Measurements from ENCODE around the gene C17orf67. TPM values are rescaled to one million over a fixed set of nuclear protein-coding genes. Genes with fewer than 3 reads are reported as not detected.

Gene C17orf67
- total RNA-seq, 1 experiment from 2014 or later, result 1.0 TPM

DNA sequence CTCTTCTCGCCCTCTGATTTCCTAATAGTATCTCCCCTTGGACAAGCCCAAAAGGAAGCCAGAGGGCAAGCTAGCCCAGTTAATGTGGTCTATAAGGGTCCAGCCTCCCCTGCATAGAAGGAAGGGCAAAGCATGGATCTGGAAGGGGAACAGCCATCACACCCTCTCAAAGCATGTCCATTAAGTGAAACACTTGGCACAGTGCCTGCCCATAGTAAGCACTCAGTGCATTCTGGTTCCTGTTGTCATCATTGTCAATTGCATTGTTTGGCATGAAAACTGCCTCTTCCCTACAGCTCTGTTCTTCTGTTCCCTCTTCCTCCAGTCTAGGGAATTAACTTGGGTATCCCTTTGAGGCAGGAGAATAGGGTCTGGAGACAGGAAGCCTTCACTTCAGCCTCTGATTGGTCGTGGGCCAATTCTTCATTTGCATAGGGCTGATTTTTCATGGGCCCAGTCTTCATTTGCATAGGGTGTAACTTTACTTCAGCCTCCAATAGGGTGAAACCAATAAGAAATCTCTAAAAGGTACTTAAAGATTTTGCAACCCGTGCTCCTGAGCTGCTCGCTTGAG is 81.4 kb downstream of the C17orf67 start:
- H3K56ac ChIP-seq (ENCODE audit: insufficient read length, low read depth, low read length), result no peak overlapping the region
- no CpG with 5 or more reads among the region's 4 CpGs for WGBS (ENCODE audit: extremely low coverage, insufficient read length, low lambda C conversion rate)
- Mint-ChIP-seq H3K4me1 (peaks cover 21 to 23% of the 10 kb centered on the region in 2 experiments), H3K9me3 (no peaks in the 10 kb centered on the region), H3K36me3 (ENCODE audit: insufficient read depth in 1 of 3, low read depth in 3 of 3) (no peaks in the 10 kb centered on the region), H3K27ac (no peak overlapping the region), H3K4me3 (no peak overlapping the region), H3K27me3 (ENCODE audit: low read depth) (peaks cover 18% of the 10 kb centered on the region)
- H3K79me1 ChIP-seq (ENCODE audit: insufficient read depth, low read depth, low read length, poor library complexity, severe bottlenecking), result no peaks in the 10 kb centered on the region
- H2BK15ac ChIP-seq (ENCODE audit: low read depth, low read length), result no peak overlapping the region
- H2BK12ac ChIP-seq (ENCODE audit: insufficient read length, low read depth, low read length), result no peak overlapping the region
- H4K5ac ChIP-seq (ENCODE audit: insufficient read length, low read depth, low read length), result no peak overlapping the region
- no peak overlapping the region for H2BK5ac ChIP-seq (ENCODE audit: insufficient read length, low read length)
- no peak overlapping the region for H3K23ac ChIP-seq (ENCODE audit: insufficient read length, low read depth, low read length)
- H2BK20ac ChIP-seq (ENCODE audit: low read depth, low read length, poor library complexity, severe bottlenecking), result no peak overlapping the region
- no peak overlapping the region for H2AFZ ChIP-seq (ENCODE audit: low read length)
- no peaks in the 10 kb centered on the region for H3K27me3 ChIP-seq (ENCODE audit: insufficient read depth, low read length)
- no peak overlapping the region for H3K4ac ChIP-seq (ENCODE audit: low read depth, low read length)
- DNase-seq, result no peak
- H3K4me2 ChIP-seq (ENCODE audit: insufficient read depth, insufficient read length, low read length), result no peak overlapping the region
- no peak overlapping the region for H3K14ac ChIP-seq (ENCODE audit: insufficient read depth, low read length)
- no peak overlapping the region for H2AK5ac ChIP-seq (ENCODE audit: insufficient read length, low read length)
- no peaks in the 10 kb centered on the region for H3K9me3 ChIP-seq (ENCODE audit: control insufficient read depth, low read depth, low read length)
- no peaks in the 10 kb centered on the region for H4K20me1 ChIP-seq (ENCODE audit: control insufficient read depth, insufficient read depth, insufficient read length)
- H3K9ac ChIP-seq (ENCODE audit: extremely low read depth, insufficient read length, low read length), result no peak overlapping the region
- H3K4me1 ChIP-seq (ENCODE audit: insufficient read depth, low read length), result 0 out of 2 replicates have a peak, but pooled peaks cover 5% of the 10 kb centered on the region
- H3K18ac ChIP-seq (ENCODE audit: insufficient read length, low read depth, low read length), result no peak overlapping the region
- H3T11ph ChIP-seq (ENCODE audit: low read length), result no peak overlapping the region
- no peaks in the 10 kb centered on the region for H3K79me2 ChIP-seq (ENCODE audit: insufficient read depth, low read length)
- H3K27ac ChIP-seq (ENCODE audit: insufficient read length, low read depth, low read length), result no peak overlapping the region
- H3K23me2 ChIP-seq (ENCODE audit: insufficient read length, low read depth, low read length, poor library complexity, severe bottlenecking), result no peaks in the 10 kb centered on the region
- H4K91ac ChIP-seq (ENCODE audit: insufficient read length, low read depth, low read length), result no peak overlapping the region
- no peak overlapping the region for H2BK120ac ChIP-seq (ENCODE audit: low read depth, low read length, poor library complexity, severe bottlenecking)
- H4K8ac ChIP-seq (replicated peaks; ENCODE audit: insufficient read length, low read depth, low read length), result no peak overlapping the region
- TF ChIP-seq, protein P1, sequence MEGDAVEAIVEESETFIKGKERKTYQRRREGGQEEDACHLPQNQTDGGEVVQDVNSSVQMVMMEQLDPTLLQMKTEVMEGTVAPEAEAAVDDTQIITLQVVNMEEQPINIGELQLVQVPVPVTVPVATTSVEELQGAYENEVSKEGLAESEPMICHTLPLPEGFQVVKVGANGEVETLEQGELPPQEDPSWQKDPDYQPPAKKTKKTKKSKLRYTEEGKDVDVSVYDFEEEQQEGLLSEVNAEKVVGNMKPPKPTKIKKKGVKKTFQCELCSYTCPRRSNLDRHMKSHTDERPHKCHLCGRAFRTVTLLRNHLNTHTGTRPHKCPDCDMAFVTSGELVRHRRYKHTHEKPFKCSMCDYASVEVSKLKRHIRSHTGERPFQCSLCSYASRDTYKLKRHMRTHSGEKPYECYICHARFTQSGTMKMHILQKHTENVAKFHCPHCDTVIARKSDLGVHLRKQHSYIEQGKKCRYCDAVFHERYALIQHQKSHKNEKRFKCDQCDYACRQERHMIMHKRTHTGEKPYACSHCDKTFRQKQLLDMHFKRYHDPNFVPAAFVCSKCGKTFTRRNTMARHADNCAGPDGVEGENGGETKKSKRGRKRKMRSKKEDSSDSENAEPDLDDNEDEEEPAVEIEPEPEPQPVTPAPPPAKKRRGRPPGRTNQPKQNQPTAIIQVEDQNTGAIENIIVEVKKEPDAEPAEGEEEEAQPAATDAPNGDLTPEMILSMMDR (conservative IDR thresholded peaks at IDR 0.05), result no peak

Data from H9 (cell line).